Common myeloid progenitor, CD34-positive (primary cell): ENCODE results near the gene FNDC1.

Experiments
- CTCF ChIA-PET: fragments of 350-600 bp; sonication (Branson Sonifier 250); formaldehyde crosslinking; loops from one replicate; lab custom pipeline; 2021; ENCODE audit warnings: antibody characterized with exemption; lab: Charles Lee
- POLR2A ChIA-PET: fragments of 350-600 bp; sonication (Branson Sonifier 250); formaldehyde crosslinking; loops from one replicate; lab custom pipeline; 2021; ENCODE audit warnings: antibody characterized with exemption; lab: Charles Lee
- DNase-seq, 3 donors: peaks; one replicate each; pipeline versions ENCODE4 v3.0.0 to v3.0.0-alpha.2; 2013
- H3K27ac ChIP-seq, 2 experiments: 1 replicate in 1 of 2; 2 replicates in 1 of 2; pipeline ENCODE4 v1.7.0; 2013; ENCODE audit warnings: inconsistent platforms in 2 of 2, low read length in 2 of 2, mild to moderate bottlenecking in 2 of 2, low read depth in 1 of 2, moderate library complexity in 1 of 2; ENCODE audit not compliant: severe bottlenecking in 2 of 2, insufficient read depth in 1 of 2, poor library complexity in 1 of 2
- H3K27me3 ChIP-seq, 5 experiments: replicated peaks in 2 of 5; 1 replicate in 3 of 5; 2 replicates in 2 of 5; pipeline versions ENCODE4 v1.6.1 to v1.7.0; 2013; ENCODE audit warnings: low read length in 4 of 5, mild to moderate bottlenecking in 2 of 5, moderate library complexity in 2 of 5, inconsistent platforms in 1 of 5; ENCODE audit not compliant: insufficient read depth in 5 of 5, control insufficient read depth in 4 of 5
- H3K36me3 ChIP-seq, 4 experiments: 1 replicate in 2 of 4; 2 replicates in 2 of 4; pipeline versions ENCODE4 v1.6.1 to v1.7.0; 2013; ENCODE audit warnings: low read length in 3 of 4, control low read depth in 1 of 4, mild to moderate bottlenecking in 1 of 4; ENCODE audit not compliant: control insufficient read depth in 4 of 4, insufficient read depth in 4 of 4
- H3K4me1 ChIP-seq, 4 experiments: 1 replicate in 3 of 4; 2 replicates in 1 of 4; pipeline versions ENCODE4 v1.6.1 to v1.7.1; 2013; ENCODE audit warnings: low read length in 3 of 4, mild to moderate bottlenecking in 3 of 4, control low read depth in 1 of 4, inconsistent platforms in 1 of 4, moderate library complexity in 1 of 4; ENCODE audit not compliant: control insufficient read depth in 4 of 4, insufficient read depth in 4 of 4; ENCODE audit errors: control extremely low read depth in 1 of 4
- H3K4me3 ChIP-seq, 7 experiments: 1 replicate in 4 of 7; 2 replicates in 3 of 7; pipeline versions ENCODE4 v1.5.1 to v1.7.0; 2013; ENCODE audit warnings: mild to moderate bottlenecking in 7 of 7, low read length in 6 of 7, moderate library complexity in 6 of 7, inconsistent platforms in 2 of 7, low read depth in 2 of 7, control low read depth in 1 of 7; ENCODE audit not compliant: insufficient read depth in 4 of 7, control insufficient read depth in 1 of 7; ENCODE audit errors: extremely low read depth in 1 of 7
- H3K9me3 ChIP-seq, 5 experiments: 1 replicate in 4 of 5; 2 replicates in 1 of 5; pipeline versions ENCODE4 v1.6.1 to v1.7.1; 2013; ENCODE audit warnings: low read length in 4 of 5, mild to moderate bottlenecking in 2 of 5, inconsistent platforms in 1 of 5, low read depth in 1 of 5, moderate library complexity in 1 of 5; ENCODE audit not compliant: control insufficient read depth in 4 of 5, insufficient read depth in 2 of 5; ENCODE audit errors: control extremely low read depth in 1 of 5
- WGBS: methylation state at CpG from one replicate; pipeline ENCODE4 v1.1.5; 2013; ENCODE audit not compliant: insufficient coverage; 5-methylcytosine and 5-hydroxymethylcytosine counted together

Gene FNDC1

DNA sequence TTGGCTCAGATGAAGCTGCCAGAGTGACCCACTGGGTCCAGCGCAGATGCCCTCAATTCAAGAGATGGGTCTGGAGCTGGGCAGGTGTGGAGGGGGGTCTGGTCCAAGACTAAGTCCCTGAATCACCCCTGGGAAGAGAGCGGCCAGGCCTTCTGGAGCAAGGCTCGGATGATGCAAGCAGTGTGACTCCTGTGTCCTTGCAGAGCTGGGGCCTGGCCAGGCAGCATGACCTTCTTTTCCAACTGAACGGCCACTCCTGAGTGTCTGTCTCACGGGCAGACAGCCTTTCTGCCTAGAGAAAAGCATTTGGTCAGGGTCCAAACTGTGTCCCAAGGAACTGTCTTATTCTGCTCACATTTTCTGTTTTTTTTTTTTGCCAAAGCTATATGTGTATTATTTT lies 42.6 kb upstream of the FNDC1 start:
- 98% methylated on average over 5 of the region's 5 CpGs for WGBS
- POLR2A ChIA-PET: no interaction called here
- no peak overlapping the region for H3K27ac ChIP-seq
- no peaks in the 10 kb centered on the region for H3K4me1 ChIP-seq
- no peaks in the 10 kb centered on the region for H3K27me3 ChIP-seq
- H3K4me3 ChIP-seq: no peak overlapping the region
- CTCF ChIA-PET: interaction anchor here (1.0 to 30.6 kb wide), 7 partner anchors 9 to 117 kb away, joined by 4 to 426 read pairs (median 8); partner anchors contain the start of gene RSPH3
- H3K9me3 ChIP-seq: no peaks in the 10 kb centered on the region
- H3K36me3 ChIP-seq: no peaks in the 10 kb centered on the region
- no peak for DNase-seq

DNA sequence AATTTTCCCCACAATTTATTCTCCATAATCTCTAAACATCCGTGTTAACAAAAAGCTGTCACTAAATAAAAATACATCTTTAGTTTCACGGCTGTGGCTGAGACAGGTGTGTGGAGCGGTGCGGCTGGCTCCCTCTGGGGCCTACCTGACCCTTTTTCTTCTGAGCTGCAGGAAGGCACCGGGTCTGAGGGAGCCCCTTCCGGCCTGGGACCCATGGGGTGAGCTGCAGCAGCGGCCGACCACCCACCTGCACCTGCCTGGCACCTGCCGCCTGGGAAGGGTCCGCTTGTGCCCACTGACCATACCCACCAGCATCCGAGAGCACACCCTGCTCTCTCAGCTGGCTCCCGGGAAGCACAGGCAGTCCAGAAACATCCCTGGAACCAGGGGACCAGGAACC lies 41.5 kb upstream of the FNDC1 start:
- ChIA-PET POLR2A (no interaction called here), CTCF (interaction anchor here (1.6 to 30.6 kb wide), 5 partner anchors 10 to 119 kb away, joined by 6 to 426 read pairs (median 13); partner anchors contain the start of gene RSPH3)
- 92% methylated on average over 11 of the region's 12 CpGs for WGBS
- Histone ChIP-seq H3K9me3 (no peaks in the 10 kb centered on the region), H3K4me1 (no peaks in the 10 kb centered on the region), H3K36me3 (no peaks in the 10 kb centered on the region), H3K4me3 (no peak overlapping the region), H3K27me3 (no peaks in the 10 kb centered on the region), H3K27ac (no peak overlapping the region)
- no peak for DNase-seq

GRCh38 chr6:159128978-159129377 lies 40.2 kb upstream of the FNDC1 start:
- H3K27ac ChIP-seq: no peak overlapping the region
- POLR2A ChIA-PET: no interaction called here
- no peak overlapping the region for H3K4me3 ChIP-seq
- no peak for DNase-seq
- no peaks in the 10 kb centered on the region for H3K9me3 ChIP-seq
- H3K27me3 ChIP-seq: no peaks in the 10 kb centered on the region
- CTCF ChIA-PET: interaction anchor here (1.0 to 30.6 kb wide), 9 partner anchors 12 to 120 kb away, joined by 3 to 426 read pairs (median 6); partner anchors contain the start of gene RSPH3
- H3K4me1 ChIP-seq: no peaks in the 10 kb centered on the region
- WGBS: 97% methylated on average over 29 of the region's 30 CpGs
- H3K36me3 ChIP-seq: no peaks in the 10 kb centered on the region

DNA sequence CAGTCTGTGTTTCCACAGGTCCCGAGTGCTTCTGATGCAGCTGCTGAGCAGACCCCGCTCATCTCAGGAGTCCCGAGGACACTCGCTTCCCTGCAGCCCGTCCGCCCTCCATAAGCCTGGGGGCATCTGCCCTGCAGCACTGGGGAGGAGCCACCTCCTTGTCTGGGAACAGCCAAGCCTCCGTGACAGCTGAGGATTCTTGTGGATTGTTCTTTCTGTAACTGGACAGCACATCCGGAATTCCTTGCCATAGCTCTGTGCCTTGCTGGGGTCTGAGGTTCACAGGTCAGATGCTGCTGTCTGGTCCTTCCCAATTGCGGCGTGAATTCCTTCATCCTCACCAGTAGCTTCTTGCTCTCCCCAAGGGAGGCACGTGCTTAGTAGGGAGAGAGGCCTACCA lies 38.4 kb upstream of the FNDC1 start:
- no peaks in the 10 kb centered on the region for H3K27me3 ChIP-seq
- ChIA-PET POLR2A (no interaction called here), CTCF (interaction anchor here (0.7 to 30.6 kb wide), 5 partner anchors 9 to 156 kb away, joined by 3 to 426 read pairs (median 3); partner anchors contain the start of gene RSPH3)
- no peaks in the 10 kb centered on the region for H3K36me3 ChIP-seq
- no peak overlapping the region for H3K27ac ChIP-seq
- no peak overlapping the region for H3K4me3 ChIP-seq
- no peak for DNase-seq
- H3K4me1 ChIP-seq: no peaks in the 10 kb centered on the region
- WGBS: 97% methylated on average over 11 of the region's 11 CpGs
- no peaks in the 10 kb centered on the region for H3K9me3 ChIP-seq

GRCh38 chr6:159131709-159132108 lies 37.5 kb upstream of the FNDC1 start:
- Histone ChIP-seq H3K9me3 (no peaks in the 10 kb centered on the region), H3K36me3 (no peaks in the 10 kb centered on the region), H3K27me3 (peaks cover 0 to 2% (median 0%) of the 10 kb centered on the region in 5 experiments), H3K4me1 (no peaks in the 10 kb centered on the region), H3K27ac (no peak overlapping the region), H3K4me3 (no peak overlapping the region)
- ChIA-PET POLR2A (no interaction called here), CTCF (interaction anchor here (0.7 to 30.6 kb wide), 5 partner anchors 8 to 123 kb away, joined by 3 to 426 read pairs (median 34); partner anchors contain the start of gene RSPH3)
- WGBS: 95% methylated on average over 2 of the region's 6 CpGs
- no peak for DNase-seq

- Histone ChIP-seq H3K27ac (no peak overlapping the region), H3K36me3 (no peaks in the 10 kb centered on the region), H3K9me3 (no peaks in the 10 kb centered on the region), H3K4me3 (no peak overlapping the region), H3K4me1 (no peaks in the 10 kb centered on the region), H3K27me3 (peaks cover 0 to 2% (median 0%) of the 10 kb centered on the region in 5 experiments)
- no peak for DNase-seq
- CTCF ChIA-PET: interaction anchor here (1.7 to 30.6 kb wide), 5 partner anchors 11 to 124 kb away, joined by 3 to 426 read pairs (median 51); partner anchors contain the start of gene RSPH3
- POLR2A ChIA-PET: no interaction called here
- WGBS: 98% methylated on average over 15 of the region's 15 CpGs
These were observed 36.5 kb upstream of the FNDC1 start for GRCh38 chr6:159132664-159133063.

DNA sequence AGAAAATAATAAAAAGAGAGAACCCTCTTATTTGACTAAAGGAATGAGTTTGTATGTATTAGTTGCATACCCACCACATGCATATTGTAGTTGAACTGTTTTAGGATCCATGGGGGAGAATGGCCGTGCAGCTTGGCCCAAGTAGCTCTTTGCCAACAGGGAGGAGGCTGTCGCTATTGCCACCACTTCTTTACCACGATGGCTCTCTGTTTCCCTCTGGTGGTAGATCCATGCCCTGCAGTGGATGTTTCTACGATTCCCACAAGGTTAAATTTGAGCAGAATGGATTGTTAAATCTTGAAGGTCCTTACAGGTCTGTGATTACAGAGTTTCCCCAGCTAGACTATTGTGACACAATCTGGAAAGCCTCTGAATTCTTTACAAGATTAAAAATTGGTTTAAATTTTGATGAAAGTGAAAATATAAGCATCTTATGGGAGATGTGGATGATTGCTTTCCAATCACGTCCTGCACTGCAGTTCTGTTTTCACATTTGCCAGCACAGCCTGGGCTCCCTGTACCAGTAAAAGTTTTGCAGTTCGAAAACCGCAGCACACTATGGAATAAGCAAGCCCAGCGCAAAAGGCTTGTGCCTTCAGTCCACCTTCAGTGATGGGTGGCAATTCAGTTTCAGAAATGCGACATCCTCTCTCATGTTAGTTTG lies 34.4 kb upstream of the FNDC1 start:
- no peaks in the 10 kb centered on the region for H3K36me3 ChIP-seq
- ChIA-PET CTCF (interaction anchor here (0.6 to 30.6 kb wide), 32 partner anchors 9 to 433 kb away, joined by 3 to 426 read pairs (median 4); partner anchors contain the start of genes RSPH3 and TAGAP), POLR2A (interaction anchor here (0.8 kb wide), 1 partner anchor 126 kb away, joined by 3 read pairs; no protein-coding TSS in a partner anchor)
- no peaks in the 10 kb centered on the region for H3K4me1 ChIP-seq
- 26% methylated on average over 6 of the region's 9 CpGs for WGBS
- H3K9me3 ChIP-seq: no peaks in the 10 kb centered on the region
- peaks cover 0 to 7% (median 0%) of the 10 kb centered on the region in 5 experiments for H3K27me3 ChIP-seq
- H3K4me3 ChIP-seq: no peak overlapping the region
- no peak overlapping the region for H3K27ac ChIP-seq
- DNase-seq: peak; percentile 76 to 86 (median 77)
